HCT116 (cell line): ENCODE results near the gene ABHD17C.

Experiments
- EZH2 ChIP-seq: fragments of 200-600 bp; sonication (generic); IDR thresholded peaks from 2 replicates; pipeline ENCODE4 v1.6.1; 2017; ENCODE audit warnings: antibody characterized with exemption, mixed run types
- POLR2A ChIP-seq: IDR thresholded peaks from 2 replicates; pipeline ENCODE4 v1.7.0; 2011; ENCODE audit warnings: borderline replicate concordance; ENCODE audit not compliant: insufficient read depth, insufficient read length; ENCODE audit errors: extremely low read depth
- POLR2AphosphoS5 ChIP-seq: IDR thresholded peaks from 2 replicates; pipeline ENCODE4 v1.6.1; 2011; ENCODE audit warnings: mild to moderate bottlenecking, low read depth, low read length, moderate library complexity
- YY1 ChIP-seq: IDR thresholded peaks from 2 replicates; pipeline ENCODE4 v1.6.1; 2011; ENCODE audit warnings: low read length, low read depth, moderate library complexity, mild to moderate bottlenecking; ENCODE audit not compliant: insufficient replicate concordance; ENCODE audit errors: extremely low read depth
- ZNF274 ChIP-seq: fragments of 200-500 bp; sonication (Bioruptor generic); IDR thresholded peaks from 2 replicates; pipeline ENCODE4 v1.6.1; 2014; ENCODE audit warnings: mild to moderate bottlenecking, low read depth, low read length, inconsistent platforms
- TF ChIP-seq, protein P1 (sequence below): IDR thresholded peaks from 2 replicates; pipeline ENCODE4 v1.6.1; 2012
- TF ChIP-seq, protein P2 (sequence below), 3 experiments: fragments of 200-600 bp in 1 of 3; sonication (generic) in 1 of 3; IDR thresholded peaks in 2 of 3; conservative IDR thresholded peaks in 1 of 3; 2 replicates each; pipeline ENCODE4 v1.5.1; 2012 to 2017; ENCODE audit warnings: low read depth in 2 of 3, low read length in 2 of 3, antibody characterized with exemption in 1 of 3, borderline replicate concordance in 1 of 3, control low read depth in 1 of 3, mild to moderate bottlenecking in 1 of 3, mixed read lengths in 1 of 3, mixed run types in 1 of 3, moderate library complexity in 1 of 3; ENCODE audit not compliant: insufficient read depth in 1 of 3

DNA sequence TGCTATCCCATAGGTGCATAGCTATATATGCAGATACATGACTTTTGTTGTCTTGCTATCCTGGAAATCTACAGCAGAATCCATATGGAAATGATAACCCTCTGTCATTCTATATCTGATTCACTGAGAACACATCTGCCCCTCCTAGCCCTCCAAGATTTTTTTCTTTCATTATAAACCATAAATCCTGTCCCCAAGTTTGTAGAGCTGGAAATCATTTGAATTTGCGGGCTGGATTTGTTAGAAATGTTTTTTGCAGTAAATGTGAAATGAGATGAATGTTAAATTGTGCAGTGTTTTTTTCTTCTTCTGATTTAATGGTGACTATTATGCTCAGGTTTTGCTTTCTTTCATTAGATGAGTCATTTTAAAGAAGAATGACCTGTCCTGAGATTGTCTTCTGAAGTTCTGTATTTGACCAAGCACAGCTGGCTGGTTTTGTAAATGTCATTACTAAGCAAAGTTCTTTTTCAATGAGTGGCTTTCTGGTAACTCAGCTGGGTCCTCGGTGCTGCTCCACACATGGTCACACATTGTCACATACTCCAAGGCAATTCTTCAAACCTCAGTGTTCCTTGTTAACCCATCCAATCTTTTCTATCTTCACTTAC is 25.3 kb upstream of the ABHD17C start:
- TF ChIP-seq, protein P1, sequence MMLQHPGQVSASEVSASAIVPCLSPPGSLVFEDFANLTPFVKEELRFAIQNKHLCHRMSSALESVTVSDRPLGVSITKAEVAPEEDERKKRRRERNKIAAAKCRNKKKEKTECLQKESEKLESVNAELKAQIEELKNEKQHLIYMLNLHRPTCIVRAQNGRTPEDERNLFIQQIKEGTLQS = no peak
- TF ChIP-seq, protein P2, sequence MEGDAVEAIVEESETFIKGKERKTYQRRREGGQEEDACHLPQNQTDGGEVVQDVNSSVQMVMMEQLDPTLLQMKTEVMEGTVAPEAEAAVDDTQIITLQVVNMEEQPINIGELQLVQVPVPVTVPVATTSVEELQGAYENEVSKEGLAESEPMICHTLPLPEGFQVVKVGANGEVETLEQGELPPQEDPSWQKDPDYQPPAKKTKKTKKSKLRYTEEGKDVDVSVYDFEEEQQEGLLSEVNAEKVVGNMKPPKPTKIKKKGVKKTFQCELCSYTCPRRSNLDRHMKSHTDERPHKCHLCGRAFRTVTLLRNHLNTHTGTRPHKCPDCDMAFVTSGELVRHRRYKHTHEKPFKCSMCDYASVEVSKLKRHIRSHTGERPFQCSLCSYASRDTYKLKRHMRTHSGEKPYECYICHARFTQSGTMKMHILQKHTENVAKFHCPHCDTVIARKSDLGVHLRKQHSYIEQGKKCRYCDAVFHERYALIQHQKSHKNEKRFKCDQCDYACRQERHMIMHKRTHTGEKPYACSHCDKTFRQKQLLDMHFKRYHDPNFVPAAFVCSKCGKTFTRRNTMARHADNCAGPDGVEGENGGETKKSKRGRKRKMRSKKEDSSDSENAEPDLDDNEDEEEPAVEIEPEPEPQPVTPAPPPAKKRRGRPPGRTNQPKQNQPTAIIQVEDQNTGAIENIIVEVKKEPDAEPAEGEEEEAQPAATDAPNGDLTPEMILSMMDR (IDR thresholded peaks at IDR 0.05 in 2 of 3, conservative IDR thresholded peaks at IDR 0.05 in 1 of 3; ENCODE audit: borderline replicate concordance in 1 of 3, insufficient read depth in 1 of 3, low read depth in 2 of 3, low read length in 2 of 3) = no peak
- no peak for TF ChIP-seq POLR2A
- no peak for TF ChIP-seq YY1
- no peak for TF ChIP-seq ZNF274
- TF ChIP-seq POLR2AphosphoS5 = no peak
- no peak for TF ChIP-seq EZH2
